HEK293 (cell line): ENCODE data around the gene LCA5L.

Source experiments
- CTCF ChIA-PET: fragments of 350-600 bp; formaldehyde crosslinking; extraction: SDS; loops from one replicate; lab custom pipeline; 2021; ENCODE audit warnings: antibody characterized with exemption; lab: Yijun Ruan, JAX
- POLR2A ChIA-PET: fragments of 300-600 bp; formaldehyde crosslinking; extraction: SDS; loops from one replicate; lab custom pipeline; 2020; ENCODE audit warnings: antibody characterized with exemption, inconsistent platforms; lab: Yijun Ruan, JAX
- H3K27ac ChIP-seq: fragments of 200-500 bp; sonication (Bioruptor generic); 2 replicates; pipeline ENCODE4 v1.5.1; 2014; ENCODE audit warnings: low read depth, low read length, control low read depth, inconsistent platforms; ENCODE audit errors: extremely low read depth
- H3K36me3 ChIP-seq, 2 experiments: fragments of 200-500 bp in 1 of 2; sonication (Bioruptor generic) in 1 of 2; 1 replicate in 1 of 2; 2 replicates in 1 of 2; pipeline ENCODE4 v1.5.1; 2014 to 2017; ENCODE audit warnings: inconsistent platforms in 2 of 2, low read length in 2 of 2; ENCODE audit not compliant: control insufficient read depth in 2 of 2, insufficient read depth in 1 of 2
- H3K4me1 ChIP-seq: fragments of 200-500 bp; sonication (Bioruptor generic); 2 replicates; pipeline ENCODE4 v1.5.1; 2014; ENCODE audit warnings: mild to moderate bottlenecking, low read length, inconsistent platforms; ENCODE audit not compliant: control insufficient read depth, insufficient read depth
- H3K4me3 ChIP-seq: 2 replicates; pipeline ENCODE4 v1.5.1; 2011; ENCODE audit warnings: low read depth, mild to moderate bottlenecking, control low read depth, low read length, moderate library complexity
- H3K9me3 ChIP-seq: fragments of 200-500 bp; sonication (Bioruptor generic); 2 replicates; pipeline ENCODE4 v1.5.1; 2014; ENCODE audit warnings: low read depth, low read length, inconsistent platforms; ENCODE audit not compliant: control insufficient read depth, insufficient read depth
- BCL11A ChIP-seq: fragments of 450-650 bp; formaldehyde crosslinking; IDR thresholded peaks from 2 replicates; pipeline ENCODE4 v1.5.1; 2016; ENCODE audit warnings: low read depth, missing biosample characterization, missing genetic modification characterization
- GLIS1 ChIP-seq: fragments of 450-650 bp; formaldehyde crosslinking; IDR thresholded peaks from 2 replicates; pipeline ENCODE4 v1.5.1; 2016; ENCODE audit warnings: missing biosample characterization, missing genetic modification characterization
- KLF1 ChIP-seq: fragments of 450-650 bp; formaldehyde crosslinking; IDR thresholded peaks from 2 replicates; pipeline ENCODE4 v1.5.1; 2016; ENCODE audit warnings: missing biosample characterization, missing genetic modification characterization
- KLF7 ChIP-seq: fragments of 450-650 bp; formaldehyde crosslinking; IDR thresholded peaks from 2 replicates; pipeline ENCODE4 v1.5.1; 2016; ENCODE audit warnings: missing biosample characterization, missing genetic modification characterization, borderline replicate concordance
- PRDM1 ChIP-seq: fragments of 450-650 bp; formaldehyde crosslinking; IDR thresholded peaks from 2 replicates; pipeline ENCODE4; 2016; ENCODE audit warnings: missing biosample characterization, missing genetic modification characterization
- SCRT1 ChIP-seq: fragments of 450-650 bp; formaldehyde crosslinking; IDR thresholded peaks from 2 replicates; pipeline ENCODE4 v1.5.1; 2016; ENCODE audit warnings: missing biosample characterization, missing genetic modification characterization, borderline replicate concordance
- SCRT2 ChIP-seq: fragments of 450-650 bp; formaldehyde crosslinking; IDR thresholded peaks from 2 replicates; pipeline ENCODE4 v1.5.1; 2016; ENCODE audit warnings: missing biosample characterization, missing genetic modification characterization
- ZNF146 ChIP-seq: fragments of 450-650 bp; formaldehyde crosslinking; IDR thresholded peaks from 2 replicates; pipeline ENCODE4 v1.5.1; 2016; ENCODE audit warnings: missing biosample characterization, missing genetic modification characterization
- ZNF416 ChIP-seq: fragments of 450-650 bp; formaldehyde crosslinking; IDR thresholded peaks from 2 replicates; pipeline ENCODE4 v1.5.1; 2016; ENCODE audit warnings: missing biosample characterization, missing genetic modification characterization
- ZNF521 ChIP-seq: fragments of 450-650 bp; formaldehyde crosslinking; IDR thresholded peaks from 2 replicates; pipeline ENCODE4 v1.5.1; 2017; ENCODE audit warnings: missing biosample characterization, mild to moderate bottlenecking, missing genetic modification characterization
- ZNF548 ChIP-seq: fragments of 450-650 bp; formaldehyde crosslinking; IDR thresholded peaks from 2 replicates; pipeline ENCODE4 v1.5.1; 2016; ENCODE audit warnings: missing biosample characterization, missing genetic modification characterization
- ZNF610 ChIP-seq: fragments of 450-650 bp; formaldehyde crosslinking; IDR thresholded peaks from 2 replicates; pipeline ENCODE4 v1.5.1; 2016; ENCODE audit warnings: missing biosample characterization, missing genetic modification characterization, borderline replicate concordance
- ZNF776 ChIP-seq: fragments of 450-650 bp; formaldehyde crosslinking; IDR thresholded peaks from 2 replicates; pipeline ENCODE4 v1.5.0; 2017; ENCODE audit warnings: missing biosample characterization, missing genetic modification characterization, borderline replicate concordance
- ZXDB ChIP-seq: fragments of 450-650 bp; formaldehyde crosslinking; IDR thresholded peaks from 2 replicates; pipeline ENCODE4 v1.5.1; 2016; ENCODE audit warnings: missing biosample characterization, missing genetic modification characterization
- TF ChIP-seq, protein P1 (sequence below): IDR thresholded peaks from 2 replicates; pipeline ENCODE4 v1.6.1; 2011; ENCODE audit warnings: mild to moderate bottlenecking, low read depth, low read length, borderline replicate concordance
- TF ChIP-seq, protein P2 (sequence below): fragments of 450-650 bp; formaldehyde crosslinking; IDR thresholded peaks from 2 replicates; pipeline ENCODE4 v1.5.1; 2016; ENCODE audit warnings: missing biosample characterization, missing genetic modification characterization
- TF ChIP-seq, protein P3 (sequence below): fragments of 450-650 bp; formaldehyde crosslinking; IDR thresholded peaks from 2 replicates; pipeline ENCODE4 v1.5.1; 2016; ENCODE audit warnings: missing biosample characterization, missing genetic modification characterization
- TF ChIP-seq, protein P4 (sequence below): fragments of 450-650 bp; formaldehyde crosslinking; IDR thresholded peaks from 2 replicates; pipeline ENCODE4 v1.5.1; 2016; ENCODE audit warnings: missing biosample characterization, missing genetic modification characterization, low read depth
- TF ChIP-seq, protein P5 (sequence below): fragments of 450-650 bp; IDR thresholded peaks from 2 replicates; pipeline ENCODE4 v1.5.1; 2018; ENCODE audit warnings: missing biosample characterization, mild to moderate bottlenecking, missing genetic modification characterization
- TF ChIP-seq, protein P6 (sequence below): fragments of 450-650 bp; formaldehyde crosslinking; IDR thresholded peaks from 2 replicates; pipeline ENCODE4 v1.5.1; 2016; ENCODE audit warnings: missing biosample characterization, missing genetic modification characterization

The LCA5L gene

DNA sequence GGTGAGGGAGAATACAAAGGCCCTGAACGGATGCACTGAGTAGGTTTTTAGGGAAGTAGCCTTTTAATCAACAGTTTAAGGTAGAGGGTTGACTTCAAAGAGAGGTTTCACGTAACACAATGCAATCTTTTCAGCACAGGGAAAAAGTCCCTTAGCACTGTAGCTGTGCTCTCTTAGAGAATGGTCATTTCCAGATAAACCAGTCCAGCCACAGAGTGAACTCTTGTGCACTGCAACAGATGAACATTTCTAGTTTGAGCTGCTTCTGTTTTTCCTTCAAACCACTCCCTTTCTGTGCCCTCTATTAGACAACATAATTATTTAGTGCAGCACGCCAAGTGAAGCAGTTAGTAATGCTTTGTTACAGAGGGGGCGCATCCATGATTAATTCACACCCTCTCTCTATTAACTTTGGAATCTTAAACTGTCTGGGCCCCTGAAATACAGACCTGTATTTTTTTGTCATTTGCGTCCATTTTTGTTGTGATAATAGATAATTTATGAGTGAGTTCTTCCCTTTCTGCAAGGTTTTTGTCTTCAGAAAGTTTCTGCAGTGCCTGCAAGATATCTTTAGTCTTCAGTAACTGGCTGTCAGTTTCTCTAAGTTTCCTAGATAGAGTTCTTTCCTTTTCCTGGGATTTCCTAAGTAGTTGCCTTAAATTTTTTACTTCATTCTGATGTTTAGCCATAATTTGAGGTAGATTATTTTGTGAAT is 22.9 kb downstream of the LCA5L start:
- no peak overlapping the region for H3K27ac ChIP-seq
- CTCF ChIA-PET, result interaction anchor here (3.2 kb wide), 1 partner anchor 18 kb away, joined by 18 read pairs; no protein-coding TSS in a partner anchor
- POLR2A ChIA-PET, result no interaction called here

More for the DNA sequence above, 22.9 kb downstream of the LCA5L start:
- no peaks in the 10 kb centered on the region for H3K4me1 ChIP-seq
- H3K9me3 ChIP-seq, result no peaks in the 10 kb centered on the region
- H3K4me3 ChIP-seq, result no peak overlapping the region
- no peaks in the 10 kb centered on the region for H3K36me3 ChIP-seq
- TF ChIP-seq KLF1 (tag by site-specific recombination) (no peak), ZNF416 (no peak), SCRT2 (tag by site-specific recombination) (no peak), KLF7 (no peak), ZNF548 (tag by site-specific recombination) (no peak), PRDM1 (tag by site-specific recombination) (no peak), ZNF521 (tag by site-specific recombination) (no peak), SCRT1 (tag by site-specific recombination) (no peak), ZNF146 (tag by site-specific recombination) (no peak), ZNF776 (tag by site-specific recombination) (no peak), BCL11A (tag by site-specific recombination) (no peak), GLIS1 (tag by site-specific recombination) (no peak), ZXDB (no peak), ZNF610 (tag by site-specific recombination) (no peak)
- TF ChIP-seq, protein P1, sequence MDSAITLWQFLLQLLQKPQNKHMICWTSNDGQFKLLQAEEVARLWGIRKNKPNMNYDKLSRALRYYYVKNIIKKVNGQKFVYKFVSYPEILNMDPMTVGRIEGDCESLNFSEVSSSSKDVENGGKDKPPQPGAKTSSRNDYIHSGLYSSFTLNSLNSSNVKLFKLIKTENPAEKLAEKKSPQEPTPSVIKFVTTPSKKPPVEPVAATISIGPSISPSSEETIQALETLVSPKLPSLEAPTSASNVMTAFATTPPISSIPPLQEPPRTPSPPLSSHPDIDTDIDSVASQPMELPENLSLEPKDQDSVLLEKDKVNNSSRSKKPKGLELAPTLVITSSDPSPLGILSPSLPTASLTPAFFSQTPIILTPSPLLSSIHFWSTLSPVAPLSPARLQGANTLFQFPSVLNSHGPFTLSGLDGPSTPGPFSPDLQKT, result no peak
- TF ChIP-seq, protein P2, sequence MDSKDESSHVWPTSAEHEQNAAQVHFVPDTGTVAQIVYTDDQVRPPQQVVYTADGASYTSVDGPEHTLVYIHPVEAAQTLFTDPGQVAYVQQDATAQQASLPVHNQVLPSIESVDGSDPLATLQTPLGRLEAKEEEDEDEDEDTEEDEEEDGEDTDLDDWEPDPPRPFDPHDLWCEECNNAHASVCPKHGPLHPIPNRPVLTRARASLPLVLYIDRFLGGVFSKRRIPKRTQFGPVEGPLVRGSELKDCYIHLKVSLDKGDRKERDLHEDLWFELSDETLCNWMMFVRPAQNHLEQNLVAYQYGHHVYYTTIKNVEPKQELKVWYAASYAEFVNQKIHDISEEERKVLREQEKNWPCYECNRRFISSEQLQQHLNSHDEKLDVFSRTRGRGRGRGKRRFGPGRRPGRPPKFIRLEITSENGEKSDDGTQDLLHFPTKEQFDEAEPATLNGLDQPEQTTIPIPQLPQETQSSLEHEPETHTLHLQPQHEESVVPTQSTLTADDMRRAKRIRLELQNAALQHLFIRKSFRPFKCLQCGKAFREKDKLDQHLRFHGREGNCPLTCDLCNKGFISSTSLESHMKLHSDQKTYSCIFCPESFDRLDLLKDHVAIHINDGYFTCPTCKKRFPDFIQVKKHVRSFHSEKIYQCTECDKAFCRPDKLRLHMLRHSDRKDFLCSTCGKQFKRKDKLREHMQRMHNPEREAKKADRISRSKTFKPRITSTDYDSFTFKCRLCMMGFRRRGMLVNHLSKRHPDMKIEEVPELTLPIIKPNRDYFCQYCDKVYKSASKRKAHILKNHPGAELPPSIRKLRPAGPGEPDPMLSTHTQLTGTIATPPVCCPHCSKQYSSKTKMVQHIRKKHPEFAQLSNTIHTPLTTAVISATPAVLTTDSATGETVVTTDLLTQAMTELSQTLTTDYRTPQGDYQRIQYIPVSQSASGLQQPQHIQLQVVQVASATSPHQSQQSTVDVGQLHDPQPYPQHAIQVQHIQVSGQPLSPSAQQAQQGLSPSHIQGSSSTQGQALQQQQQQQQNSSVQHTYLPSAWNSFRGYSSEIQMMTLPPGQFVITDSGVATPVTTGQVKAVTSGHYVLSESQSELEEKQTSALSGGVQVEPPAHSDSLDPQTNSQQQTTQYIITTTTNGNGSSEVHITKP, result no peak
- TF ChIP-seq, protein P3, sequence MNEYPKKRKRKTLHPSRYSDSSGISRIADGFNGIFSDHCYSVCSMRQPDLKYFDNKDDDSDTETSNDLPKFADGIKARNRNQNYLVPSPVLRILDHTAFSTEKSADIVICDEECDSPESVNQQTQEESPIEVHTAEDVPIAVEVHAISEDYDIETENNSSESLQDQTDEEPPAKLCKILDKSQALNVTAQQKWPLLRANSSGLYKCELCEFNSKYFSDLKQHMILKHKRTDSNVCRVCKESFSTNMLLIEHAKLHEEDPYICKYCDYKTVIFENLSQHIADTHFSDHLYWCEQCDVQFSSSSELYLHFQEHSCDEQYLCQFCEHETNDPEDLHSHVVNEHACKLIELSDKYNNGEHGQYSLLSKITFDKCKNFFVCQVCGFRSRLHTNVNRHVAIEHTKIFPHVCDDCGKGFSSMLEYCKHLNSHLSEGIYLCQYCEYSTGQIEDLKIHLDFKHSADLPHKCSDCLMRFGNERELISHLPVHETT (tag by site-specific recombination), result no peak
- TF ChIP-seq, protein P4, sequence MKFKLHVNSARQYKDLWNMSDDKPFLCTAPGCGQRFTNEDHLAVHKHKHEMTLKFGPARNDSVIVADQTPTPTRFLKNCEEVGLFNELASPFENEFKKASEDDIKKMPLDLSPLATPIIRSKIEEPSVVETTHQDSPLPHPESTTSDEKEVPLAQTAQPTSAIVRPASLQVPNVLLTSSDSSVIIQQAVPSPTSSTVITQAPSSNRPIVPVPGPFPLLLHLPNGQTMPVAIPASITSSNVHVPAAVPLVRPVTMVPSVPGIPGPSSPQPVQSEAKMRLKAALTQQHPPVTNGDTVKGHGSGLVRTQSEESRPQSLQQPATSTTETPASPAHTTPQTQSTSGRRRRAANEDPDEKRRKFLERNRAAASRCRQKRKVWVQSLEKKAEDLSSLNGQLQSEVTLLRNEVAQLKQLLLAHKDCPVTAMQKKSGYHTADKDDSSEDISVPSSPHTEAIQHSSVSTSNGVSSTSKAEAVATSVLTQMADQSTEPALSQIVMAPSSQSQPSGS (tag by site-specific recombination), result no peak
- TF ChIP-seq, protein P5, sequence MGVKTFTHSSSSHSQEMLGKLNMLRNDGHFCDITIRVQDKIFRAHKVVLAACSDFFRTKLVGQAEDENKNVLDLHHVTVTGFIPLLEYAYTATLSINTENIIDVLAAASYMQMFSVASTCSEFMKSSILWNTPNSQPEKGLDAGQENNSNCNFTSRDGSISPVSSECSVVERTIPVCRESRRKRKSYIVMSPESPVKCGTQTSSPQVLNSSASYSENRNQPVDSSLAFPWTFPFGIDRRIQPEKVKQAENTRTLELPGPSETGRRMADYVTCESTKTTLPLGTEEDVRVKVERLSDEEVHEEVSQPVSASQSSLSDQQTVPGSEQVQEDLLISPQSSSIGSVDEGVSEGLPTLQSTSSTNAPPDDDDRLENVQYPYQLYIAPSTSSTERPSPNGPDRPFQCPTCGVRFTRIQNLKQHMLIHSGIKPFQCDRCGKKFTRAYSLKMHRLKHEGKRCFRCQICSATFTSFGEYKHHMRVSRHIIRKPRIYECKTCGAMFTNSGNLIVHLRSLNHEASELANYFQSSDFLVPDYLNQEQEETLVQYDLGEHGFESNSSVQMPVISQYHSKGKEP (tag by site-specific recombination), result no peak
- TF ChIP-seq, protein P6, sequence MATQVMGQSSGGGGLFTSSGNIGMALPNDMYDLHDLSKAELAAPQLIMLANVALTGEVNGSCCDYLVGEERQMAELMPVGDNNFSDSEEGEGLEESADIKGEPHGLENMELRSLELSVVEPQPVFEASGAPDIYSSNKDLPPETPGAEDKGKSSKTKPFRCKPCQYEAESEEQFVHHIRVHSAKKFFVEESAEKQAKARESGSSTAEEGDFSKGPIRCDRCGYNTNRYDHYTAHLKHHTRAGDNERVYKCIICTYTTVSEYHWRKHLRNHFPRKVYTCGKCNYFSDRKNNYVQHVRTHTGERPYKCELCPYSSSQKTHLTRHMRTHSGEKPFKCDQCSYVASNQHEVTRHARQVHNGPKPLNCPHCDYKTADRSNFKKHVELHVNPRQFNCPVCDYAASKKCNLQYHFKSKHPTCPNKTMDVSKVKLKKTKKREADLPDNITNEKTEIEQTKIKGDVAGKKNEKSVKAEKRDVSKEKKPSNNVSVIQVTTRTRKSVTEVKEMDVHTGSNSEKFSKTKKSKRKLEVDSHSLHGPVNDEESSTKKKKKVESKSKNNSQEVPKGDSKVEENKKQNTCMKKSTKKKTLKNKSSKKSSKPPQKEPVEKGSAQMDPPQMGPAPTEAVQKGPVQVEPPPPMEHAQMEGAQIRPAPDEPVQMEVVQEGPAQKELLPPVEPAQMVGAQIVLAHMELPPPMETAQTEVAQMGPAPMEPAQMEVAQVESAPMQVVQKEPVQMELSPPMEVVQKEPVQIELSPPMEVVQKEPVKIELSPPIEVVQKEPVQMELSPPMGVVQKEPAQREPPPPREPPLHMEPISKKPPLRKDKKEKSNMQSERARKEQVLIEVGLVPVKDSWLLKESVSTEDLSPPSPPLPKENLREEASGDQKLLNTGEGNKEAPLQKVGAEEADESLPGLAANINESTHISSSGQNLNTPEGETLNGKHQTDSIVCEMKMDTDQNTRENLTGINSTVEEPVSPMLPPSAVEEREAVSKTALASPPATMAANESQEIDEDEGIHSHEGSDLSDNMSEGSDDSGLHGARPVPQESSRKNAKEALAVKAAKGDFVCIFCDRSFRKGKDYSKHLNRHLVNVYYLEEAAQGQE, result no peak
